Activated T-helper 1 cell treated with Interleukin-2 at 50 U/mL for 16 hours (primary cell): ENCODE measurements around the gene BRMS1L.

Source experiments
- DNase-seq: peaks from one replicate; pipeline ENCODE4 v3.0.0-alpha.2; 2020; ENCODE audit warnings: low read depth

BRMS1L gene

GRCh38 chr14:35865611-35866324 lies 39.6 kb downstream of the BRMS1L start:
- DNase-seq, result no peak

- no peak for DNase-seq
Measured at GRCh38 chr14:35866595-35867279, 40.6 kb downstream of the BRMS1L start.

GRCh38 chr14:35867280-35867629 lies 41.1 kb downstream of the BRMS1L start:
- DNase-seq, result no peak

GRCh38 chr14:35875296-35875695 lies 49.2 kb downstream of the BRMS1L start:
- DNase-seq, result no peak

GRCh38 chr14:35877276-35877675 lies 51.1 kb downstream of the BRMS1L start:
- no peak for DNase-seq

GRCh38 chr14:35878272-35879150 lies 52.4 kb downstream of the BRMS1L start:
- no peak for DNase-seq

- DNase-seq, result no peak
Measured at GRCh38 chr14:35879151-35879648, 53.1 kb downstream of the BRMS1L start.

- no peak for DNase-seq
Measured at GRCh38 chr14:35879654-35880249, 53.6 kb downstream of the BRMS1L start.

GRCh38 chr14:35881280-35881679 lies 55.1 kb downstream of the BRMS1L start:
- no peak for DNase-seq

- no peak for DNase-seq
Measured at GRCh38 chr14:35883677-35884293, 57.6 kb downstream of the BRMS1L start.

GRCh38 chr14:35890308-35890707 lies 64.2 kb downstream of the BRMS1L start:
- no peak for DNase-seq

- DNase-seq, result no peak
Measured at GRCh38 chr14:35895256-35895655, 69.1 kb downstream of the BRMS1L start.

- no peak for DNase-seq
Measured at GRCh38 chr14:35897616-35898111, 71.5 kb downstream of the BRMS1L start.

- no peak for DNase-seq
Measured at GRCh38 chr14:35898217-35898775, 72.2 kb downstream of the BRMS1L start.

- DNase-seq, result no peak
Measured at GRCh38 chr14:35900741-35901140, 74.6 kb downstream of the BRMS1L start.

- no peak for DNase-seq
Measured at GRCh38 chr14:35909665-35910064, 83.5 kb downstream of the BRMS1L start.

- DNase-seq, result no peak
Measured at GRCh38 chr14:35910191-35910590, 84.1 kb downstream of the BRMS1L start.

GRCh38 chr14:35911097-35911496 lies 85.0 kb downstream of the BRMS1L start:
- DNase-seq, result no peak

- DNase-seq, result no peak
Measured at GRCh38 chr14:35915185-35915584, 89.0 kb downstream of the BRMS1L start.

- DNase-seq, result no peak
Measured at GRCh38 chr14:35915775-35916174, 89.6 kb downstream of the BRMS1L start.
